Sigmoid colon (tissue), 7 donors: ENCODE measurements around the gene SACM1L. TPM values are rescaled to one million over a fixed set of nuclear protein-coding genes. Genes with fewer than 3 reads are reported as not detected.

Source experiments
- DNase-seq: peaks from one replicate; pipeline ENCODE4 v3.0.0-alpha.2; 2019
- H3K27ac ChIP-seq, 4 donors: fragments of 200-600 bp; sonication (generic); one replicate each; pipeline ENCODE4 v1.5.1; 2016 to 2019; ENCODE audit warnings: mild to moderate bottlenecking in 1 of 4
- H3K27me3 ChIP-seq, 3 donors: fragments of 200-600 bp; sonication (generic); one replicate each; pipeline ENCODE4 v1.5.1; 2019; ENCODE audit warnings: mild to moderate bottlenecking in 1 of 3
- H3K36me3 ChIP-seq, 4 donors: fragments of 200-600 bp; sonication (generic); one replicate each; pipeline ENCODE4 v1.5.1; 2016 to 2019
- H3K4me1 ChIP-seq, 4 donors: fragments of 200-600 bp; sonication (generic); one replicate each; pipeline ENCODE4 v1.5.1; 2017 to 2019
- H3K4me3 ChIP-seq, 4 donors: fragments of 200-600 bp; sonication (generic); one replicate each; pipeline ENCODE4 v1.5.1; 2017 to 2019; ENCODE audit warnings: mild to moderate bottlenecking in 2 of 4, moderate library complexity in 1 of 4
- H3K9me3 ChIP-seq, 4 donors: fragments of 200-600 bp in 3 of 4; sonication (generic) in 3 of 4; one replicate each; pipeline versions ENCODE4 v1.5.1 to v1.6.1; 2013 to 2019
- CTCF ChIP-seq, 4 experiments: fragments of 450-650 bp in 3 of 4; fragments of 200-600 bp in 1 of 4; IDR thresholded peaks; one replicate each; pipeline ENCODE4 v1.5.1; 2016 to 2019; ENCODE audit warnings: antibody characterized with exemption in 4 of 4, mild to moderate bottlenecking in 3 of 4, moderate library complexity in 2 of 4
- EP300 ChIP-seq, 4 donors: sonication (generic); formaldehyde crosslinking; IDR thresholded peaks; one replicate each; pipeline ENCODE4 v1.6.1; 2017; ENCODE audit warnings: antibody characterized with exemption in 4 of 4
- POLR2A ChIP-seq, 2 donors: fragments of 450-650 bp; IDR thresholded peaks; one replicate each; pipeline ENCODE4 v1.6.1; 2016; ENCODE audit warnings: antibody characterized with exemption in 2 of 2, mild to moderate bottlenecking in 2 of 2, moderate library complexity in 2 of 2
- POLR2AphosphoS5 ChIP-seq, 4 donors: sonication (generic); formaldehyde crosslinking; IDR thresholded peaks; one replicate each; pipeline ENCODE4 v1.6.1; 2017; ENCODE audit warnings: antibody characterized with exemption in 4 of 4
- WGBS, 2 donors: extraction: QIAGEN DNeasy Blood & Tissue Kit; methylation state at CpG; one replicate each; pipeline ENCODE4 v1.1.7; 2013; 5-methylcytosine and 5-hydroxymethylcytosine counted together
- intact Hi-C: fragments of 100-400 bp; cut with DNase I; formaldehyde crosslinking; loops from one replicate; pipeline ENCODE4 v1.15.1; 2023
- polyA plus RNA-seq, 3 donors: library from polyadenylated mRNA; stranded (reverse); fragments of 200-250 nt; gene quantifications; one replicate each; pipeline ENCODE4 v1.2.3, GENCODE V29; 2013
- total RNA-seq, 4 donors: library from RNA; depleted of rRNA; stranded (reverse); fragments of >200 nt; gene quantifications; one replicate each; pipeline ENCODE4 v1.1.0, GENCODE V29; 2016
- donor health status: healthy with polysubstance abuse.
- donor health status: Bipolar disorder and iron deficiency.
- donor health status: healthy.

The SACM1L gene
- total and polyA plus RNA-seq, 7 donors = 21.6 to 44.6 (median 38.5) TPM

- peaks cover 0 to 3% (median 0%) of the 10 kb centered on the region in 4 donors for H3K9me3 ChIP-seq
- no peak for TF ChIP-seq EP300 (IDR thresholded peaks at IDR 0.05)
- no peak for TF ChIP-seq POLR2A (IDR thresholded peaks at IDR 0.05)
- no peak for TF ChIP-seq CTCF (IDR thresholded peaks at IDR 0.05)
- TF ChIP-seq POLR2AphosphoS5 (IDR thresholded peaks at IDR 0.05) = no peak
- H3K4me3 ChIP-seq = no peak overlapping the region
- H3K36me3 ChIP-seq = no peaks in the 10 kb centered on the region
- no peak overlapping the region for H3K27ac ChIP-seq
- peaks cover 13 to 34% (median 27%) of the 10 kb centered on the region in 3 donors for H3K27me3 ChIP-seq
- WGBS, 2 donors = 93 to 96% methylated on average over 2 of the region's 2 CpGs
- intact Hi-C loops = no loop called here
- peaks cover 0 to 14% (median 12%) of the 10 kb centered on the region in 4 donors for H3K4me1 ChIP-seq
- no peak for DNase-seq
Observed at GRCh38 chr3:45792036-45792435, 102.8 kb downstream of the SACM1L start.

- no peak for TF ChIP-seq EP300 (IDR thresholded peaks at IDR 0.05)
- TF ChIP-seq CTCF (IDR thresholded peaks at IDR 0.05) = no peak
- no peak for TF ChIP-seq POLR2A (IDR thresholded peaks at IDR 0.05)
- no peak for TF ChIP-seq POLR2AphosphoS5 (IDR thresholded peaks at IDR 0.05)
- intact Hi-C loops = no loop called here
- 95% methylated on average over 7 of the region's 7 CpGs for WGBS, 2 donors
Observed at GRCh38 chr3:45792516-45793172, 103.4 kb downstream of the SACM1L start.

GRCh38 chr3:45793482-45794176, 104.4 kb downstream of the SACM1L start:
- Histone ChIP-seq H3K27ac (no peak overlapping the region), H3K4me3 (no peak overlapping the region), H3K9me3 (peaks cover 0 to 3% (median 0%) of the 10 kb centered on the region in 4 donors), H3K36me3 (no peaks in the 10 kb centered on the region), H3K4me1 (peaks cover 0 to 14% (median 12%) of the 10 kb centered on the region in 4 donors), H3K27me3 (peaks cover 14 to 48% (median 33%) of the 10 kb centered on the region in 3 donors)
- whole genome bisulfite sequencing, 2 donors = 42 to 68% methylated on average over 9 of the region's 9 CpGs
- DNase-seq = no peak
- intact Hi-C loops = no loop called here
- TF ChIP-seq POLR2AphosphoS5 (IDR thresholded peaks at IDR 0.05) (no peak), CTCF (IDR thresholded peaks at IDR 0.05) (no peak), EP300 (IDR thresholded peaks at IDR 0.05) (no peak), POLR2A (IDR thresholded peaks at IDR 0.05) (no peak)

More at GRCh38 chr3:45792516-45793172, 103.4 kb downstream of the SACM1L start:
- Histone ChIP-seq H3K4me1 (peaks cover 0 to 14% (median 12%) of the 10 kb centered on the region in 4 donors), H3K36me3 (no peaks in the 10 kb centered on the region), H3K27ac (no peak overlapping the region), H3K27me3 (peaks cover 14 to 40% (median 30%) of the 10 kb centered on the region in 3 donors), H3K4me3 (no peak overlapping the region), H3K9me3 (peaks cover 0 to 3% (median 0%) of the 10 kb centered on the region in 4 donors)
- DNase-seq = no peak

GRCh38 chr3:45794177-45794560, 105.0 kb downstream of the SACM1L start:
- H3K27ac ChIP-seq = no peak overlapping the region
- DNase-seq = no peak
- H3K9me3 ChIP-seq = peaks cover 0 to 2% (median 0%) of the 10 kb centered on the region in 4 donors
- H3K27me3 ChIP-seq = peaks cover 14 to 53% (median 39%) of the 10 kb centered on the region in 3 donors
- H3K4me3 ChIP-seq = no peak overlapping the region
- H3K4me1 ChIP-seq = peaks cover 0 to 14% (median 12%) of the 10 kb centered on the region in 4 donors
- 93 to 96% methylated on average over 5 of the region's 5 CpGs for WGBS, 2 donors
- H3K36me3 ChIP-seq = no peaks in the 10 kb centered on the region
- intact Hi-C loops = no loop called here
- TF ChIP-seq POLR2AphosphoS5 (IDR thresholded peaks at IDR 0.05) = no peak
- TF ChIP-seq EP300 (IDR thresholded peaks at IDR 0.05) = no peak
- no peak for TF ChIP-seq POLR2A (IDR thresholded peaks at IDR 0.05)
- no peak for TF ChIP-seq CTCF (IDR thresholded peaks at IDR 0.05)
